ENCODE data around the gene PTPRT. TPM values are rescaled to one million over a fixed set of nuclear protein-coding genes. Genes with fewer than 3 reads are reported as not detected.

PTPRT gene
- polyA plus RNA-seq, 1 of the 3 experiments (the other 2 are of a cell fraction): not detected

DNA sequence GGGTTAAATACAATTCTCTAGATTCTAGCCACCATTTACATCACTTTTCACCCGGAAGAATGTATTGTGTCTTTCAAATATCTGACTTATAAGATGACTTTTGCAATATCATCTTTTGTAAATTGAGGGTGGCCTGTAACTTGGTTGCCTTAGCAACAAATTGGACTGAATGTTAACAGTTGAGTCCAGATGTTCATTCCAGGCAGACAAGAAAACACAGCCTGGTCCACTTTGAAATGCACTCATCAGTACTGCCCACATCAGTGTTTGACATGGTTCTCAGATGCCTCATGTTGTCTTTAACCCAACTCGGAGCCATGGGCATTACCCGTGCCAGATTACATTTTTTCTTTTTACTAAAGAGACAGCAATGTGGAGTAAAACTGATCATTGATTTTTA lies 789.9 kb downstream of the PTPRT start:
- Histone ChIP-seq H3K4me3 (ENCODE audit: low read depth in 2 of 2, low read length in 1 of 2) (no peak overlapping the region), H3K4me1 (ENCODE audit: control insufficient read depth in 1 of 2, insufficient read depth in 2 of 2, low read depth in 1 of 2, low read length in 1 of 2) (peaks cover 0 to 6% of the 10 kb centered on the region in 2 experiments; a peak in 1 of 4 replicates), H4K20me1 (ENCODE audit: insufficient read depth) (no peaks in the 10 kb centered on the region), H3K36me3 (replicated peaks in 1 of 2; ENCODE audit: control insufficient read depth in 1 of 2, insufficient read depth in 2 of 2, low read length in 1 of 2) (no peaks in the 10 kb centered on the region), H3F3A (replicated peaks; ENCODE audit: insufficient read depth) (no peaks in the 10 kb centered on the region), H3K4me2 (no peak overlapping the region), H3K27me3 (ENCODE audit: insufficient read depth) (no peaks in the 10 kb centered on the region), H2AFZ (ENCODE audit: low read depth) (no peak overlapping the region), H3K9me2 (no peaks in the 10 kb centered on the region), H3K9me3 (0 out of 2 replicates have a peak, but pooled peaks cover 3% of the 10 kb centered on the region), H3K27ac (ENCODE audit: low read depth in 2 of 2, low read length in 1 of 2) (no peak overlapping the region), H3K9ac (no peak overlapping the region), H3K79me2 (ENCODE audit: insufficient read depth) (no peaks in the 10 kb centered on the region)
- ChIA-PET CTCF (no interaction called here), POLR2A (no interaction called here)
- WGBS (ENCODE audit: low lambda C conversion rate): 45% methylated on average over 3 of the region's 3 CpGs
- TF ChIP-seq MEF2A (IDR thresholded peaks at IDR 0.05; ENCODE audit: borderline replicate concordance, low read depth) (no peak), ELF1 (IDR thresholded peaks at IDR 0.05) (no peak), FOXM1 (IDR thresholded peaks at IDR 0.05; ENCODE audit: low read depth) (no peak), FOXJ3 (CRISPR knock-in tag; IDR thresholded peaks at IDR 0.05) (no peak), CTCF (IDR thresholded peaks at IDR 0.05) (no peak), EP300 (IDR thresholded peaks at IDR 0.05; ENCODE audit: borderline replicate concordance in 1 of 2, low read depth in 1 of 2, low read length in 1 of 2) (no peak)
- TF ChIP-seq, protein P1, sequence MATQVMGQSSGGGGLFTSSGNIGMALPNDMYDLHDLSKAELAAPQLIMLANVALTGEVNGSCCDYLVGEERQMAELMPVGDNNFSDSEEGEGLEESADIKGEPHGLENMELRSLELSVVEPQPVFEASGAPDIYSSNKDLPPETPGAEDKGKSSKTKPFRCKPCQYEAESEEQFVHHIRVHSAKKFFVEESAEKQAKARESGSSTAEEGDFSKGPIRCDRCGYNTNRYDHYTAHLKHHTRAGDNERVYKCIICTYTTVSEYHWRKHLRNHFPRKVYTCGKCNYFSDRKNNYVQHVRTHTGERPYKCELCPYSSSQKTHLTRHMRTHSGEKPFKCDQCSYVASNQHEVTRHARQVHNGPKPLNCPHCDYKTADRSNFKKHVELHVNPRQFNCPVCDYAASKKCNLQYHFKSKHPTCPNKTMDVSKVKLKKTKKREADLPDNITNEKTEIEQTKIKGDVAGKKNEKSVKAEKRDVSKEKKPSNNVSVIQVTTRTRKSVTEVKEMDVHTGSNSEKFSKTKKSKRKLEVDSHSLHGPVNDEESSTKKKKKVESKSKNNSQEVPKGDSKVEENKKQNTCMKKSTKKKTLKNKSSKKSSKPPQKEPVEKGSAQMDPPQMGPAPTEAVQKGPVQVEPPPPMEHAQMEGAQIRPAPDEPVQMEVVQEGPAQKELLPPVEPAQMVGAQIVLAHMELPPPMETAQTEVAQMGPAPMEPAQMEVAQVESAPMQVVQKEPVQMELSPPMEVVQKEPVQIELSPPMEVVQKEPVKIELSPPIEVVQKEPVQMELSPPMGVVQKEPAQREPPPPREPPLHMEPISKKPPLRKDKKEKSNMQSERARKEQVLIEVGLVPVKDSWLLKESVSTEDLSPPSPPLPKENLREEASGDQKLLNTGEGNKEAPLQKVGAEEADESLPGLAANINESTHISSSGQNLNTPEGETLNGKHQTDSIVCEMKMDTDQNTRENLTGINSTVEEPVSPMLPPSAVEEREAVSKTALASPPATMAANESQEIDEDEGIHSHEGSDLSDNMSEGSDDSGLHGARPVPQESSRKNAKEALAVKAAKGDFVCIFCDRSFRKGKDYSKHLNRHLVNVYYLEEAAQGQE (IDR thresholded peaks at IDR 0.05; ENCODE audit: low read depth, low read length): no peak
- TF ChIP-seq, protein P2, sequence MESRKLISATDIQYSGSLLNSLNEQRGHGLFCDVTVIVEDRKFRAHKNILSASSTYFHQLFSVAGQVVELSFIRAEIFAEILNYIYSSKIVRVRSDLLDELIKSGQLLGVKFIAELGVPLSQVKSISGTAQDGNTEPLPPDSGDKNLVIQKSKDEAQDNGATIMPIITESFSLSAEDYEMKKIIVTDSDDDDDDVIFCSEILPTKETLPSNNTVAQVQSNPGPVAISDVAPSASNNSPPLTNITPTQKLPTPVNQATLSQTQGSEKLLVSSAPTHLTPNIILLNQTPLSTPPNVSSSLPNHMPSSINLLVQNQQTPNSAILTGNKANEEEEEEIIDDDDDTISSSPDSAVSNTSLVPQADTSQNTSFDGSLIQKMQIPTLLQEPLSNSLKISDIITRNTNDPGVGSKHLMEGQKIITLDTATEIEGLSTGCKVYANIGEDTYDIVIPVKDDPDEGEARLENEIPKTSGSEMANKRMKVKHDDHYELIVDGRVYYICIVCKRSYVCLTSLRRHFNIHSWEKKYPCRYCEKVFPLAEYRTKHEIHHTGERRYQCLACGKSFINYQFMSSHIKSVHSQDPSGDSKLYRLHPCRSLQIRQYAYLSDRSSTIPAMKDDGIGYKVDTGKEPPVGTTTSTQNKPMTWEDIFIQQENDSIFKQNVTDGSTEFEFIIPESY (IDR thresholded peaks at IDR 0.05; ENCODE audit: borderline replicate concordance, low read depth): no peak
- DNase-seq: no peak

DNA sequence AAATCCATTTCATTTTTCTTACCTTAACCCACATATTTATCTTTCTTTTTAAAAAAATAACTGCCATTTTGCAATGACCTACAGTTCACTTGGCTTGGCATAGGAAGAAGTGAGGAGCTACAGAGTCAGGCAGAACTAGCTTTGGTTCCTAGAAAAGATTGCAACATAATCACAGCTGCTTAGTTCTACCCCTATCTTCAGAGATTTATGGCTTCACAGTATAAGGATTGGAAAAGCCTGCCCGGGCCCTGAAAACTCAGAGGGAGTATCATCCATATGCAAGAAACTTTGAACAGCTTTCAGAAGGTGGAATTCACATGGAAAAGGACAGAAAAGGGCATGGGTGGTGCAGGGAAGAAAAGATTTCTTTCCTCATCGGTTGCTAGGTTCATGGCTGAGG lies 797.3 kb downstream of the PTPRT start:
- POLR2A ChIA-PET: no interaction called here
- H3K4me3 ChIP-seq (ENCODE audit: low read depth in 2 of 2, low read length in 1 of 2): no peak overlapping the region

More for the DNA sequence above, 797.3 kb downstream of the PTPRT start:
- Histone ChIP-seq H3K9me2 (no peaks in the 10 kb centered on the region), H3K79me2 (ENCODE audit: insufficient read depth) (no peaks in the 10 kb centered on the region), H3K9ac (no peak overlapping the region), H3K4me2 (no peak overlapping the region), H3F3A (replicated peaks; ENCODE audit: insufficient read depth) (no peaks in the 10 kb centered on the region), H3K27ac (ENCODE audit: low read depth in 2 of 2, low read length in 1 of 2) (no peak overlapping the region), H3K9me3 (no peaks in the 10 kb centered on the region), H4K20me1 (ENCODE audit: insufficient read depth) (no peaks in the 10 kb centered on the region), H2AFZ (ENCODE audit: low read depth) (no peak overlapping the region), H3K4me1 (ENCODE audit: control insufficient read depth in 1 of 2, insufficient read depth in 2 of 2, low read depth in 1 of 2, low read length in 1 of 2) (no peaks in the 10 kb centered on the region), H3K36me3 (replicated peaks in 1 of 2; ENCODE audit: control insufficient read depth in 1 of 2, insufficient read depth in 2 of 2, low read length in 1 of 2) (no peaks in the 10 kb centered on the region), H3K27me3 (ENCODE audit: insufficient read depth) (no peaks in the 10 kb centered on the region)
- CTCF ChIA-PET: no interaction called here
- no peak for DNase-seq
- TF ChIP-seq FOSL2 (IDR thresholded peaks at IDR 0.05; ENCODE audit: borderline replicate concordance, low read depth) (no peak), CHD2 (IDR thresholded peaks at IDR 0.05; ENCODE audit: low read length, partially characterized antibody) (no peak), FOXM1 (IDR thresholded peaks at IDR 0.05; ENCODE audit: low read depth) (no peak), NFIC (IDR thresholded peaks at IDR 0.05; ENCODE audit: borderline replicate concordance) (no peak), ELF1 (IDR thresholded peaks at IDR 0.05) (no peak), EZH2phosphoT487 (IDR thresholded peaks at IDR 0.05; ENCODE audit: borderline replicate concordance, low read depth) (no peak)
- TF ChIP-seq, protein P1 (IDR thresholded peaks at IDR 0.05; ENCODE audit: low read depth, low read length): no peak
- WGBS (ENCODE audit: low lambda C conversion rate): 14% methylated on average over 2 of the region's 2 CpGs

Measured in SK-N-SH (cell line).